ENCODE measurements around the gene RGS1.

The RGS1 gene

DNA sequence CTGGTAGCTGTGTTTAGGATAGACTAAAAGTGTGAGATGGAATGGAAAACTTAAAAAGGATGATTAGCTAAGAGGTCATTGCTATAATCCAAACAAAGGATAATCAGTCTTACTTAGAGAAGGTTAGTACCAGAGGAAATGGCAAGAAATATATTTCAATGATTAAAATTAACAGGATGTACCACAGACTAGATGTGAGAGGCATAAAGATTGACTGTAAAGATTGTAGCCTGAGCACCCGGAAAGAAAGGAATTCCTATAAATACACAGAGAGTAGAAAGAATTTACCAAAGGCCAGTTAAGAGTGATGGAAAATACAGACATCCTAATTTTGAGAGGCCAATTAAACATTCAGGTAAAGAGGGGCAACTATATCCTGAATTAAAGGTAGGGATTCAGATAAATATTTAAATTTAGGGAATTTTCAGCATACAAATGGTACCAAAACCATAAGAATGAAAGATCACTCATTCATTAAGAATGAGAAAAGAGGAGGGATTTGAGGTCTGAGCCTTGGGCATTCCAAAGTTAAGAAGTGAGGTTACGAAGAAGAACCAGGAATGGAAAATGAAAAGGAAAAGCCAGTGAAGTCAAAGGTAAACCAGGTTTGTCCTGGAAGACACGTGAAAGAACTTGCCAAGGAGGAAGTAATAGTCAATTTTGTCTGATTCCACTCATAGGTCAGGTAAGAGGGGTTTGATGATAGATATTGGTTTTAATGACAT is 46.4 kb upstream of the RGS1 start:
- no peak for TF ChIP-seq NFIC (IDR thresholded peaks at IDR 0.05)
- no peak for TF ChIP-seq REST (IDR thresholded peaks at IDR 0.05; ENCODE audit: low read depth)
- TF ChIP-seq TCF12 (IDR thresholded peaks at IDR 0.05; ENCODE audit: low read depth): no peak
- TF ChIP-seq TAF1 (IDR thresholded peaks at IDR 0.05; ENCODE audit: low read depth): no peak
- TF ChIP-seq FOXM1 (IDR thresholded peaks at IDR 0.05; ENCODE audit: borderline replicate concordance, low read depth): no peak

- TF ChIP-seq EP300 (IDR thresholded peaks at IDR 0.05; ENCODE audit: borderline replicate concordance) (no peak), TEAD4 (IDR thresholded peaks at IDR 0.05) (no peak), ZBTB7A (IDR thresholded peaks at IDR 0.05; ENCODE audit: low read depth) (no peak), YY1 (IDR thresholded peaks at IDR 0.05; ENCODE audit: low read depth) (no peak), FOXM1 (IDR thresholded peaks at IDR 0.05; ENCODE audit: borderline replicate concordance, low read depth) (no peak), CEBPB (IDR thresholded peaks at IDR 0.05) (no peak), TAF1 (IDR thresholded peaks at IDR 0.05; ENCODE audit: low read depth) (no peak), EGR1 (IDR thresholded peaks at IDR 0.05) (no peak), USF1 (IDR thresholded peaks at IDR 0.05) (no peak), REST (IDR thresholded peaks at IDR 0.05; ENCODE audit: low read depth) (no peak), TCF12 (IDR thresholded peaks at IDR 0.05; ENCODE audit: low read depth) (no peak), CREB1 (IDR thresholded peaks at IDR 0.05; ENCODE audit: low read depth) (no peak), NFIC (IDR thresholded peaks at IDR 0.05) (no peak), MAX (IDR thresholded peaks at IDR 0.05) (no peak), RAD21 (IDR thresholded peaks at IDR 0.05; ENCODE audit: low read depth) (no peak)
Observed at GRCh38 chr1:192529811-192530210, 45.8 kb upstream of the RGS1 start.

- TF ChIP-seq ZBTB7A (IDR thresholded peaks at IDR 0.05; ENCODE audit: low read depth) (no peak), REST (IDR thresholded peaks at IDR 0.05; ENCODE audit: low read depth) (no peak), CREB1 (IDR thresholded peaks at IDR 0.05; ENCODE audit: low read depth) (no peak), CEBPB (IDR thresholded peaks at IDR 0.05) (no peak), YY1 (IDR thresholded peaks at IDR 0.05; ENCODE audit: low read depth) (no peak)
Observed at GRCh38 chr1:192530254-192530653, 45.3 kb upstream of the RGS1 start.

DNA sequence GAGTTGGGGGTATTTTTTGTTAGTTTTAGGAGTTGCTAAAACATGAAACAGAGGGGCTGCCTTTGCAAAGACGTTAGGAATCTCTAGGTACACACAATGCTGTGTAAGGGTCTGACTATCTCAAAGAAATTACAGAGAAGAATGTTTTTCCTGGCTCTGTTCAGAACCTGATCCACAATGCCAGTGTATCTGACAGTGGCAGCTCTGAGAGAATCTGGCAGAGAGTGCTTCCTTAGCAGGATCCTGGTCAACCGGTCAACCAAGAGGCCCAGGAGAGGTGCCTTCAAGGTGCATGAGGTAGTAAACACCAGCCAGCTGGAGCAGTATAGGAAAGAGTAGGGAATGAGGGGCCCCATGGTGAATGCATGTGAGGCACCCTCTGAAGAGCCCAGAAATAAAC is 40.9 kb upstream of the RGS1 start:
- TF ChIP-seq REST (IDR thresholded peaks at IDR 0.05; ENCODE audit: low read depth) (no peak), FOXM1 (IDR thresholded peaks at IDR 0.05; ENCODE audit: borderline replicate concordance, low read depth) (no peak), YY1 (IDR thresholded peaks at IDR 0.05; ENCODE audit: low read depth) (no peak), MAX (IDR thresholded peaks at IDR 0.05) (no peak), ZBTB7A (IDR thresholded peaks at IDR 0.05; ENCODE audit: low read depth) (no peak), EGR1 (IDR thresholded peaks at IDR 0.05) (no peak), TCF12 (IDR thresholded peaks at IDR 0.05; ENCODE audit: low read depth) (no peak), RAD21 (IDR thresholded peaks at IDR 0.05; ENCODE audit: low read depth) (no peak), EP300 (IDR thresholded peaks at IDR 0.05; ENCODE audit: borderline replicate concordance) (no peak), TAF1 (IDR thresholded peaks at IDR 0.05; ENCODE audit: low read depth) (no peak), CEBPB (IDR thresholded peaks at IDR 0.05) (no peak), NFIC (IDR thresholded peaks at IDR 0.05) (no peak)
